ENCODE results near the gene BSPH1. TPM values are rescaled to one million over a fixed set of nuclear protein-coding genes. Genes with fewer than 3 reads are reported as not detected.

Gene BSPH1
- total RNA-seq, 1 donor from 2014 or later = not detected

DNA sequence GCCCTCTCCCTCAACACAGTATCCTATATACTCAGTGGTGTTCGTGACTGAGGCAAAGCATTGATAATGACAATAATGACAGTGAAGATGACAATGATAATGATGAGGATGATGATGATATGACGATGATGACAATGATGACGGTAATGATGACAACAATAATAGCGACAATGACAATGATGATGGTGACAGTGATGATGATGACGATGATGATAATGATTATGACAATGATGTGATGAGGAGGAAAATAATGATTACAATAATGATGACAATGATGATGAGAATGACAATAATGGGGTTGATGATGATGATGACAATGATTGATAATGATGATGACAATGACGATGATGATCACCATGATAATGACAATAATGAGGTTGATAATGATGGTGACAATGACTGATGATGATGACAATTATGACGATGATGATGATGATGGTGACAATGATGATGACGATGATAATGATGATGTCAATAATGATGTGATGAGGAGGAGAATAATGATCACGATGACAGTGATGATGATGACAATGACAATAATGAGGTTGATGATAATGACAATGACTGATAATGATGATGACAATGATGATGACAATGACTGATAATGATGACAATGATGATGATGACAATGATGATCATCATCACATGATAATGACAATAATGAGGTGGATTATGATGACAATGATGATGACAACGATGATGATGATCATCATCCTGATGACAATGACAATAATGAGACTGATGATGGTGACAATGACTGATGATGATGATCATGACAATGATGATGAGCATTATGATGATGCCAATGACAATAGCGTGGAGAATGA is 19.2 kb upstream of the BSPH1 start:
- Mint-ChIP-seq H3K9me3 (peaks cover 6% of the 10 kb centered on the region), H3K4me3 (no peak overlapping the region), H3K36me3 (no peaks in the 10 kb centered on the region), H3K4me1 (no peaks in the 10 kb centered on the region), H3K27ac (no peak overlapping the region), H3K27me3 (ENCODE audit: insufficient read depth, low read depth) (peaks cover 7% of the 10 kb centered on the region)
- no peaks in the 10 kb centered on the region for H3F3A ChIP-seq (ENCODE audit: low read depth)
- no peak overlapping the region for H3K4me2 ChIP-seq
- H3K9me3 ChIP-seq (ENCODE audit: low read depth) = no peaks in the 10 kb centered on the region
- no peak overlapping the region for H2AFZ ChIP-seq (replicated peaks)
- TF ChIP-seq CTCF (IDR thresholded peaks at IDR 0.05) (no peak), EZH2phosphoT487 (IDR thresholded peaks at IDR 0.05) (no peak), EZH2 (IDR thresholded peaks at IDR 0.05) (no peak)
- H3K27ac ChIP-seq = no peak overlapping the region
- H3K4me3 ChIP-seq = no peak overlapping the region
- no peak overlapping the region for H3K9ac ChIP-seq
- no peaks in the 10 kb centered on the region for H3K79me2 ChIP-seq (ENCODE audit: low read depth)
- no peaks in the 10 kb centered on the region for H3K36me3 ChIP-seq
- H4K20me1 ChIP-seq (ENCODE audit: low read depth) = no peaks in the 10 kb centered on the region
- no peak for DNase-seq (ENCODE audit: low spot score)
- no peaks in the 10 kb centered on the region for H3K27me3 ChIP-seq
- H3K4me1 ChIP-seq = no peaks in the 10 kb centered on the region

DNA sequence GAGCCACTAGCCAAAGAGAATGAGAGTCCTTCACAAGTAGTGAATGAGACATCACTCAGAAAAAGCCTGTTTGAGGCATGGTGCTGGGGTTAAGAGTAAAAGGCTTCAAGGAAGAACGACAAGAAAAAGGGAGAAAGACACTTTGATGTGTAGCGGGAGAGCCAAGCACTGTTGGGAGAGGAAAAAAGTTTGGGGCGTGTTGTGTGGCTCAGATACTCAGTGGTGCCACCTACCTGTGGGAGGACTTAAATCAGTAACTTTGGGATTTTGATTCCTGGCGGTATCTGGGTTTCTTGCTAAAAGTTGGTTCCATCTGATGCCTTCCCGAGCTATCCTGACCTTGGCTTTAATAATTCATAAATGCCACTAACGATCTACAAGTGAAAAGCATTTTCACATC is 14.8 kb upstream of the BSPH1 start:
- Histone ChIP-seq H4K20me1 (ENCODE audit: low read depth) (no peaks in the 10 kb centered on the region), H3K27me3 (no peaks in the 10 kb centered on the region), H2AFZ (replicated peaks) (no peak overlapping the region), H3K4me3 (no peak overlapping the region), H3K79me2 (ENCODE audit: low read depth) (no peaks in the 10 kb centered on the region), H3K4me2 (no peak overlapping the region), H3F3A (ENCODE audit: low read depth) (no peaks in the 10 kb centered on the region), H3K36me3 (no peaks in the 10 kb centered on the region), H3K9me3 (ENCODE audit: low read depth) (no peaks in the 10 kb centered on the region), H3K27ac (no peak overlapping the region), H3K9ac (no peak overlapping the region), H3K4me1 (no peaks in the 10 kb centered on the region)
- Mint-ChIP-seq H3K27me3 (ENCODE audit: insufficient read depth, low read depth) (peaks cover 5% of the 10 kb centered on the region), H3K27ac (no peak overlapping the region), H3K36me3 (no peaks in the 10 kb centered on the region), H3K4me3 (no peak overlapping the region), H3K9me3 (peaks cover 6% of the 10 kb centered on the region), H3K4me1 (no peaks in the 10 kb centered on the region)
- TF ChIP-seq EZH2 (IDR thresholded peaks at IDR 0.05) (no peak), EZH2phosphoT487 (IDR thresholded peaks at IDR 0.05) (no peak), CTCF (IDR thresholded peaks at IDR 0.05) (peak; percentile 25)
- no peak for DNase-seq (ENCODE audit: low spot score)

DNA sequence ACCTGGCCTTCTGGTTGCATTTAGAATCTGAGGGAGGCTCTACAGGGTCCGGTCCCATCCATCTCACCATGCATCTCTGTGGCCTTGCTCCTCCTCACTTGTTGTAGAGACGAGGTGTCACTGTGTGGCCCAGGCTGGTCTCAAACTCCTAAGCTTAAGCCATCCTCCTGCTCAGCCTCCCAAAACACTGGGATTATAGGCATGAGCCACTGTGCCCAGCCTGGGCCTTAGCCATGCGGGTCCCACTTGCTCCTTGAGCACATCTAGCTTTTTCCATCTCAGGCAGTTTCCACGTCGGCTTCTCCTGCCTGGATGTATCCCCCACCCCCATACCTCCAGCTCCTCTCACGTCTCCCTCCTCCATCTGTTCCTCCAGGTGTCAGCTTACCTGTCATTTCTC is 12.3 kb upstream of the BSPH1 start:
- H3K27me3 Mint-ChIP-seq (ENCODE audit: insufficient read depth, low read depth) = peaks cover 5% of the 10 kb centered on the region
- peaks cover 10% of the 10 kb centered on the region for H3K9me3 Mint-ChIP-seq
- no peaks in the 10 kb centered on the region for H3K36me3 Mint-ChIP-seq
- H3K36me3 ChIP-seq = no peaks in the 10 kb centered on the region
- H3K4me3 ChIP-seq = no peak overlapping the region
- TF ChIP-seq CTCF (IDR thresholded peaks at IDR 0.05) (no peak), EZH2 (IDR thresholded peaks at IDR 0.05) (no peak), EZH2phosphoT487 (IDR thresholded peaks at IDR 0.05) (no peak)
- no peaks in the 10 kb centered on the region for H3K9me3 ChIP-seq (ENCODE audit: low read depth)
- H4K20me1 ChIP-seq (ENCODE audit: low read depth) = no peaks in the 10 kb centered on the region
- H3K9ac ChIP-seq = no peak overlapping the region
- no peaks in the 10 kb centered on the region for H3K4me1 Mint-ChIP-seq
- no peak overlapping the region for H3K4me3 Mint-ChIP-seq
- H3K27me3 ChIP-seq = no peaks in the 10 kb centered on the region
- H2AFZ ChIP-seq (replicated peaks) = no peak overlapping the region
- H3K4me1 ChIP-seq = no peaks in the 10 kb centered on the region
- H3F3A ChIP-seq (ENCODE audit: low read depth) = no peaks in the 10 kb centered on the region
- no peak overlapping the region for H3K27ac Mint-ChIP-seq
- H3K79me2 ChIP-seq (ENCODE audit: low read depth) = no peaks in the 10 kb centered on the region
- H3K27ac ChIP-seq = no peak overlapping the region
- no peak for DNase-seq (ENCODE audit: low spot score)
- no peak overlapping the region for H3K4me2 ChIP-seq
